HG03103 (cell line): ENCODE data around the gene RBBP6.
"Not testable (repeated sequence)": the region's sequence is repeated elsewhere in the genome, so short reads cannot be mapped to it uniquely, and the experiment has no call there.

Experiments used
- ATAC-seq: cut with Tn5 transposase; IDR thresholded peaks from one replicate; pipeline ENCODE4 v1.9.1; 2021; ENCODE audit warnings: low read depth; ENCODE audit not compliant: unreplicated experiment

RBBP6 gene

GRCh38 chr16:24562811-24563210 lies 23.4 kb downstream of the RBBP6 start:
- ATAC-seq, result no peak

- no peak for ATAC-seq
Observed at GRCh38 chr16:24568392-24568791, 29.0 kb downstream of the RBBP6 start.

GRCh38 chr16:24571096-24571495 lies 31.7 kb downstream of the RBBP6 start:
- ATAC-seq, result no peak

- ATAC-seq, result no peak
Observed at GRCh38 chr16:24572069-24572468, 32.7 kb downstream of the RBBP6 start.

- no peak for ATAC-seq
Observed at GRCh38 chr16:24573141-24573540, 33.8 kb downstream of the RBBP6 start.

GRCh38 chr16:24574515-24575485 lies 35.4 kb downstream of the RBBP6 start:
- not testable (repeated sequence) for ATAC-seq

- ATAC-seq, result not testable (repeated sequence)
Observed at GRCh38 chr16:24575791-24576190, 36.4 kb downstream of the RBBP6 start.

- no peak for ATAC-seq
Observed at GRCh38 chr16:24577167-24577566, 37.8 kb downstream of the RBBP6 start.

- no peak for ATAC-seq
Observed at GRCh38 chr16:24580665-24581064, 41.3 kb downstream of the RBBP6 start.

- ATAC-seq, result no peak
Observed at GRCh38 chr16:24583494-24583893, 44.1 kb downstream of the RBBP6 start.

- no peak for ATAC-seq
Observed at GRCh38 chr16:24589997-24590396, 50.6 kb downstream of the RBBP6 start.

GRCh38 chr16:24598777-24599437 lies 59.5 kb downstream of the RBBP6 start:
- no peak for ATAC-seq

GRCh38 chr16:24609417-24609739 lies 70.0 kb downstream of the RBBP6 start:
- no peak for ATAC-seq

GRCh38 chr16:24609740-24610415 lies 70.5 kb downstream of the RBBP6 start:
- no peak for ATAC-seq

- no peak for ATAC-seq
Observed at GRCh38 chr16:24610416-24610755, 71.0 kb downstream of the RBBP6 start.

- no peak for ATAC-seq
Observed at GRCh38 chr16:24611310-24611709, 71.9 kb downstream of the RBBP6 start.

GRCh38 chr16:24612656-24613055 lies 73.3 kb downstream of the RBBP6 start:
- ATAC-seq, result no peak

GRCh38 chr16:24613267-24613666 lies 73.9 kb downstream of the RBBP6 start:
- ATAC-seq, result not testable (repeated sequence)

- no peak for ATAC-seq
Observed at GRCh38 chr16:24617502-24617901, 78.1 kb downstream of the RBBP6 start.
